Loucy (cell line): ENCODE results near the gene TMEM51.

Source experiments
- H2AFZ ChIP-seq: fragments of 200-600 bp; sonication (generic); 2 replicates; pipeline ENCODE4 v1.6.0; 2016; ENCODE audit warnings: antibody characterized with exemption, mild to moderate bottlenecking, low read length, moderate library complexity
- H3F3A ChIP-seq: fragments of 200-600 bp; 2 replicates; pipeline ENCODE4 v1.6.0; 2016; ENCODE audit warnings: antibody characterized with exemption, low read depth, mild to moderate bottlenecking
- H3K27me3 ChIP-seq: fragments of 200-600 bp; sonication (generic); 2 replicates; pipeline ENCODE4 v1.6.1; 2014; ENCODE audit warnings: low read length, mild to moderate bottlenecking; ENCODE audit not compliant: insufficient read depth, poor library complexity, severe bottlenecking
- H3K36me3 ChIP-seq: fragments of 200-600 bp; sonication (generic); 2 replicates; pipeline ENCODE4 v1.6.1; 2016; ENCODE audit warnings: low read length; ENCODE audit not compliant: insufficient read depth
- H3K4me1 ChIP-seq: fragments of 200-600 bp; sonication (generic); 2 replicates; pipeline ENCODE4 v1.5.1; 2014; ENCODE audit warnings: low read length, mild to moderate bottlenecking; ENCODE audit not compliant: insufficient read depth, poor library complexity, severe bottlenecking
- H3K4me2 ChIP-seq: fragments of 200-600 bp; sonication (generic); 2 replicates; pipeline ENCODE4 v1.6.0; 2014; ENCODE audit warnings: antibody characterized with exemption, low read length, low read depth, mild to moderate bottlenecking; ENCODE audit not compliant: poor library complexity, severe bottlenecking
- H3K4me3 ChIP-seq: fragments of 200-600 bp; sonication (generic); 2 replicates; pipeline ENCODE4 v1.5.1; 2014; ENCODE audit warnings: low read length, mild to moderate bottlenecking, mixed read lengths; ENCODE audit not compliant: poor library complexity, severe bottlenecking
- H3K79me2 ChIP-seq: fragments of 200-600 bp; sonication (generic); 2 replicates; pipeline ENCODE4 v1.6.1; 2014; ENCODE audit warnings: low read length; ENCODE audit not compliant: insufficient read depth
- H3K9ac ChIP-seq: fragments of 200-600 bp; sonication (generic); 2 replicates; pipeline ENCODE4 v1.6.0; 2014; ENCODE audit warnings: mild to moderate bottlenecking, low read depth, low read length, moderate library complexity; ENCODE audit not compliant: poor library complexity, severe bottlenecking
- H3K9me2 ChIP-seq: fragments of 200-600 bp; sonication (generic); replicated peaks from 2 replicates; pipeline ENCODE4 v1.6.1; 2016; ENCODE audit warnings: low read depth, low read length, mixed read lengths
- H3K9me3 ChIP-seq: fragments of 200-600 bp; sonication (generic); 2 replicates; pipeline ENCODE4 v1.6.1; 2014; ENCODE audit warnings: mild to moderate bottlenecking, antibody characterized with exemption, low read length, low read depth; ENCODE audit not compliant: insufficient read depth
- H4K20me1 ChIP-seq: fragments of 200-600 bp; sonication (generic); 2 replicates; pipeline ENCODE4 v1.6.0; 2014; ENCODE audit warnings: antibody characterized with exemption, low read length, mild to moderate bottlenecking; ENCODE audit not compliant: insufficient read depth, poor library complexity, severe bottlenecking
- EZH2phosphoT487 ChIP-seq: fragments of 200-600 bp; IDR thresholded peaks from 2 replicates; pipeline ENCODE4 v1.6.1; 2018; ENCODE audit warnings: antibody characterized with exemption, mild to moderate bottlenecking, moderate library complexity, borderline replicate concordance
- TF ChIP-seq, protein P1 (sequence below): fragments of 200-600 bp; sonication (generic); conservative IDR thresholded peaks from 2 replicates; pipeline ENCODE4 v1.5.1; 2014; ENCODE audit warnings: mild to moderate bottlenecking, antibody characterized with exemption, low read length

TMEM51 gene

GRCh38 chr1:15188130-15188524, 34.6 kb downstream of the TMEM51 start:
- no peak overlapping the region for H3K4me2 ChIP-seq
- no peak for TF ChIP-seq EZH2phosphoT487
- TF ChIP-seq, protein P1, sequence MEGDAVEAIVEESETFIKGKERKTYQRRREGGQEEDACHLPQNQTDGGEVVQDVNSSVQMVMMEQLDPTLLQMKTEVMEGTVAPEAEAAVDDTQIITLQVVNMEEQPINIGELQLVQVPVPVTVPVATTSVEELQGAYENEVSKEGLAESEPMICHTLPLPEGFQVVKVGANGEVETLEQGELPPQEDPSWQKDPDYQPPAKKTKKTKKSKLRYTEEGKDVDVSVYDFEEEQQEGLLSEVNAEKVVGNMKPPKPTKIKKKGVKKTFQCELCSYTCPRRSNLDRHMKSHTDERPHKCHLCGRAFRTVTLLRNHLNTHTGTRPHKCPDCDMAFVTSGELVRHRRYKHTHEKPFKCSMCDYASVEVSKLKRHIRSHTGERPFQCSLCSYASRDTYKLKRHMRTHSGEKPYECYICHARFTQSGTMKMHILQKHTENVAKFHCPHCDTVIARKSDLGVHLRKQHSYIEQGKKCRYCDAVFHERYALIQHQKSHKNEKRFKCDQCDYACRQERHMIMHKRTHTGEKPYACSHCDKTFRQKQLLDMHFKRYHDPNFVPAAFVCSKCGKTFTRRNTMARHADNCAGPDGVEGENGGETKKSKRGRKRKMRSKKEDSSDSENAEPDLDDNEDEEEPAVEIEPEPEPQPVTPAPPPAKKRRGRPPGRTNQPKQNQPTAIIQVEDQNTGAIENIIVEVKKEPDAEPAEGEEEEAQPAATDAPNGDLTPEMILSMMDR: no peak
- H3K9ac ChIP-seq: no peak overlapping the region
- no peaks in the 10 kb centered on the region for H3K36me3 ChIP-seq
- H3K4me3 ChIP-seq: no peak overlapping the region
- no peaks in the 10 kb centered on the region for H3K9me2 ChIP-seq
- no peaks in the 10 kb centered on the region for H3F3A ChIP-seq
- H3K79me2 ChIP-seq: no peaks in the 10 kb centered on the region
- peak overlapping the region; percentile 36; the same call in 1 of the 2 replicates for H2AFZ ChIP-seq
- H4K20me1 ChIP-seq: no peaks in the 10 kb centered on the region
- no peaks in the 10 kb centered on the region for H3K4me1 ChIP-seq
- H3K9me3 ChIP-seq: no peaks in the 10 kb centered on the region
- no peaks in the 10 kb centered on the region for H3K27me3 ChIP-seq

DNA sequence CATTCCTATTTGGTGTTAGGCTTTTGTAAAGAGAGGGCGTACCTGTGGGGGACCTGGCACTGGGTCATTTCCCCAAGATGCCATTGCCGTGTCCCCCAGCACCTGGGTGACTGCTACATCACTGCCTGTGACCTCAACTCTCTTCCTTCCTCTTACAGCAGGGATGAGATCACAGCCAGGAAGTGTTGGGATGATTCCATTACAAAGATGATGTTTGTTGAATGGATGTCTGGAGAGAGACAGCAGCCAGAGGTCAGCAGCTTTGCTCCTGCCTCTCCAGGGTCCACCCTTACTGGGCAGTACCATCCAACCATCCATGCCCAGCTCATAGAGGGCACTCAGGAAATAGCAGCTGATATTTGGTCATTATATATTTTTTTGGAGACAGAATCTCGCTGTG, 35.1 kb downstream of the TMEM51 start:
- Histone ChIP-seq H2AFZ (no peak overlapping the region), H3K4me1 (no peaks in the 10 kb centered on the region), H3K9ac (no peak overlapping the region), H3K27me3 (no peaks in the 10 kb centered on the region), H3K4me3 (no peak overlapping the region), H3K79me2 (no peaks in the 10 kb centered on the region), H3K36me3 (no peaks in the 10 kb centered on the region), H3K9me2 (no peaks in the 10 kb centered on the region), H3K4me2 (no peak overlapping the region), H3K9me3 (no peaks in the 10 kb centered on the region), H4K20me1 (no peaks in the 10 kb centered on the region), H3F3A (no peaks in the 10 kb centered on the region)
- TF ChIP-seq EZH2phosphoT487: no peak
- TF ChIP-seq, protein P1: no peak

GRCh38 chr1:15189692-15190370, 36.3 kb downstream of the TMEM51 start:
- H3K4me2 ChIP-seq: no peak overlapping the region

More at GRCh38 chr1:15189692-15190370, 36.3 kb downstream of the TMEM51 start:
- Histone ChIP-seq H3K79me2 (no peaks in the 10 kb centered on the region), H3K27me3 (no peaks in the 10 kb centered on the region), H2AFZ (no peak overlapping the region), H3K36me3 (no peaks in the 10 kb centered on the region), H3K9ac (no peak overlapping the region), H3K9me3 (no peaks in the 10 kb centered on the region), H3F3A (no peaks in the 10 kb centered on the region), H3K4me3 (no peak overlapping the region), H3K9me2 (no peaks in the 10 kb centered on the region), H4K20me1 (no peaks in the 10 kb centered on the region), H3K4me1 (no peaks in the 10 kb centered on the region)
- TF ChIP-seq, protein P1: no peak
